ENCODE results near the gene PANK1. TPM values are rescaled to one million over a fixed set of nuclear protein-coding genes. Genes with fewer than 3 reads are reported as not detected.
A peak's percentile ranks its signal among the peaks of the same experiment; 100 is the strongest.

PANK1 gene
- total and polyA plus RNA-seq, 7 experiments from 2014 or later = 0.24 to 5.9 (median 0.95) TPM

GRCh38 chr10:89615112-89615511 lies 29.9 kb downstream of the PANK1 start:
- Histone ChIP-seq H3K27ac (ENCODE audit: low read depth, low read length) (no peak overlapping the region), H3K9me3 (ENCODE audit: control insufficient read depth in 2 of 3, low read length in 3 of 3) (no peaks in the 10 kb centered on the region), H3K27me3 (ENCODE audit: control insufficient read depth in 2 of 2, insufficient read depth in 2 of 2, low read length in 2 of 2) (no peaks in the 10 kb centered on the region), H3K4me1 (ENCODE audit: control insufficient read depth in 2 of 2, insufficient read depth in 2 of 2, low read length in 2 of 2) (peaks cover 5 to 11% of the 10 kb centered on the region in 2 donors), H3K4me3 (ENCODE audit: low read length) (no peak overlapping the region), H3K36me3 (ENCODE audit: control insufficient read depth in 2 of 3, insufficient read depth in 3 of 3, low read length in 3 of 3) (peaks cover 0 to 4% (median 0%) of the 10 kb centered on the region in 3 experiments)
- Mint-ChIP-seq H3K27me3 (no peaks in the 10 kb centered on the region), H3K4me3 (peak overlapping the region in 3 of 10 donors; percentile 3 to 28 (median 27)), H3K36me3 (peaks cover 0 to 15% (median 4%) of the 10 kb centered on the region in 5 donors), H3K27ac (peak overlapping the region in 4 of 9 donors; percentile 9 to 26 (median 18)), H3K9me3 (peaks cover 0 to 17% (median 4%) of the 10 kb centered on the region in 11 donors), H3K4me1 (peaks cover 16 to 30% (median 22%) of the 10 kb centered on the region in 7 donors)
- DNase-seq (peak in 2 of 9 donors; percentile 28 to 32), ATAC-seq (peak; percentile 54)
- ChIA-PET CTCF (interaction anchor here (0.6 kb wide), 2 partner anchors 379 to 736 kb away, joined by 3 read pairs; no protein-coding TSS in a partner anchor), POLR2A (no interaction called here)
- intact Hi-C loops (cut with micrococcal nuclease) = no loop called here

- DNase-seq = no peak
- intact Hi-C loops (cut with micrococcal nuclease) = no loop called here
- Mint-ChIP-seq H3K4me1 (peaks cover 16 to 33% (median 22%) of the 10 kb centered on the region in 7 donors), H3K36me3 (peaks cover 0 to 24% (median 4%) of the 10 kb centered on the region in 5 donors), H3K9me3 (peaks cover 0 to 4% (median 0%) of the 10 kb centered on the region in 11 donors), H3K4me3 (no peak overlapping the region), H3K27me3 (no peaks in the 10 kb centered on the region), H3K27ac (no peak overlapping the region)
- ATAC-seq = no peak
- no peaks in the 10 kb centered on the region for H3K9me3 ChIP-seq (ENCODE audit: control insufficient read depth in 2 of 3, low read length in 3 of 3)
- no peak overlapping the region for H3K27ac ChIP-seq (ENCODE audit: low read depth, low read length)
- CTCF ChIA-PET = no interaction called here
- peaks cover 5 to 11% of the 10 kb centered on the region in 2 donors for H3K4me1 ChIP-seq (ENCODE audit: control insufficient read depth in 2 of 2, insufficient read depth in 2 of 2, low read length in 2 of 2)
- peaks cover 0 to 4% (median 0%) of the 10 kb centered on the region in 3 experiments for H3K36me3 ChIP-seq (ENCODE audit: control insufficient read depth in 2 of 3, insufficient read depth in 3 of 3, low read length in 3 of 3)
- H3K27me3 ChIP-seq (ENCODE audit: control insufficient read depth in 2 of 2, insufficient read depth in 2 of 2, low read length in 2 of 2) = no peaks in the 10 kb centered on the region
- no peak overlapping the region for H3K4me3 ChIP-seq (ENCODE audit: low read length)
- POLR2A ChIA-PET = no interaction called here
Measured at GRCh38 chr10:89613582-89613981, 31.5 kb downstream of the PANK1 start.

- POLR2A ChIA-PET = no interaction called here
- Mint-ChIP-seq H3K27me3 (no peaks in the 10 kb centered on the region), H3K4me3 (no peak overlapping the region), H3K27ac (no peak overlapping the region), H3K9me3 (no peaks in the 10 kb centered on the region), H3K36me3 (peaks cover 0 to 29% (median 2%) of the 10 kb centered on the region in 5 donors), H3K4me1 (peaks cover 13 to 29% (median 22%) of the 10 kb centered on the region in 7 donors)
- H3K27me3 ChIP-seq (ENCODE audit: control insufficient read depth in 2 of 2, insufficient read depth in 2 of 2, low read length in 2 of 2) = no peaks in the 10 kb centered on the region
- ATAC-seq = no peak
- H3K36me3 ChIP-seq (ENCODE audit: control insufficient read depth in 2 of 3, insufficient read depth in 3 of 3, low read length in 3 of 3) = peaks cover 0 to 4% (median 0%) of the 10 kb centered on the region in 3 experiments
- peaks cover 3 to 11% of the 10 kb centered on the region in 2 donors for H3K4me1 ChIP-seq (ENCODE audit: control insufficient read depth in 2 of 2, insufficient read depth in 2 of 2, low read length in 2 of 2)
- no peak overlapping the region for H3K27ac ChIP-seq (ENCODE audit: low read depth, low read length)
- intact Hi-C loops (cut with micrococcal nuclease) = no loop called here
- CTCF ChIA-PET = no interaction called here
- no peaks in the 10 kb centered on the region for H3K9me3 ChIP-seq (ENCODE audit: control insufficient read depth in 2 of 3, low read length in 3 of 3)
- no peak for DNase-seq
- H3K4me3 ChIP-seq (ENCODE audit: low read length) = no peak overlapping the region
Measured at GRCh38 chr10:89611282-89611681, 33.8 kb downstream of the PANK1 start.

- Histone ChIP-seq H3K9me3 (ENCODE audit: control insufficient read depth in 2 of 3, low read length in 3 of 3) (no peaks in the 10 kb centered on the region), H3K27me3 (ENCODE audit: control insufficient read depth in 2 of 2, insufficient read depth in 2 of 2, low read length in 2 of 2) (no peaks in the 10 kb centered on the region), H3K27ac (ENCODE audit: low read depth, low read length) (no peak overlapping the region), H3K4me1 (ENCODE audit: control insufficient read depth in 2 of 2, insufficient read depth in 2 of 2, low read length in 2 of 2) (peaks cover 0 to 6% of the 10 kb centered on the region in 2 donors), H3K36me3 (ENCODE audit: control insufficient read depth in 2 of 3, insufficient read depth in 3 of 3, low read length in 3 of 3) (peaks cover 0 to 4% (median 0%) of the 10 kb centered on the region in 3 experiments), H3K4me3 (ENCODE audit: low read length) (no peak overlapping the region)
- Mint-ChIP-seq H3K27ac (no peak overlapping the region), H3K36me3 (peaks cover 0 to 29% (median 5%) of the 10 kb centered on the region in 5 donors), H3K4me1 (peaks cover 5 to 17% (median 9%) of the 10 kb centered on the region in 7 donors), H3K9me3 (no peaks in the 10 kb centered on the region), H3K27me3 (no peaks in the 10 kb centered on the region), H3K4me3 (no peak overlapping the region)
- ChIA-PET POLR2A (no interaction called here), CTCF (no interaction called here)
- no peak for ATAC-seq
- intact Hi-C loops (cut with micrococcal nuclease) = no loop called here
- DNase-seq = no peak
Measured at GRCh38 chr10:89609833-89610346, 35.2 kb downstream of the PANK1 start.

GRCh38 chr10:89604200-89604599 lies 40.8 kb downstream of the PANK1 start:
- no peaks in the 10 kb centered on the region for H3K27me3 Mint-ChIP-seq
- H3K4me1 ChIP-seq (ENCODE audit: control insufficient read depth in 2 of 2, insufficient read depth in 2 of 2, low read length in 2 of 2) = no peaks in the 10 kb centered on the region
- DNase-seq (no peak), ATAC-seq (no peak)
- H3K36me3 Mint-ChIP-seq = peaks cover 0 to 10% (median 5%) of the 10 kb centered on the region in 5 donors
- H3K4me1 Mint-ChIP-seq = no peaks in the 10 kb centered on the region
- no peak overlapping the region for H3K27ac Mint-ChIP-seq
- no peak overlapping the region for H3K4me3 ChIP-seq (ENCODE audit: low read length)
- no peak overlapping the region for H3K4me3 Mint-ChIP-seq
- H3K27me3 ChIP-seq (ENCODE audit: control insufficient read depth in 2 of 2, insufficient read depth in 2 of 2, low read length in 2 of 2) = no peaks in the 10 kb centered on the region
- H3K9me3 Mint-ChIP-seq = no peaks in the 10 kb centered on the region
- H3K27ac ChIP-seq (ENCODE audit: low read depth, low read length) = no peak overlapping the region
- intact Hi-C loops (cut with micrococcal nuclease) = no loop called here
- ChIA-PET POLR2A (no interaction called here), CTCF (no interaction called here)
- H3K9me3 ChIP-seq (ENCODE audit: control insufficient read depth in 2 of 3, low read length in 3 of 3) = no peaks in the 10 kb centered on the region
- H3K36me3 ChIP-seq (ENCODE audit: control insufficient read depth in 2 of 3, insufficient read depth in 3 of 3, low read length in 3 of 3) = no peaks in the 10 kb centered on the region

- Mint-ChIP-seq H3K27ac (no peak overlapping the region), H3K27me3 (no peaks in the 10 kb centered on the region), H3K9me3 (no peaks in the 10 kb centered on the region), H3K4me1 (no peaks in the 10 kb centered on the region), H3K36me3 (peaks cover 0 to 12% (median 9%) of the 10 kb centered on the region in 5 donors), H3K4me3 (no peak overlapping the region)
- H3K4me3 ChIP-seq (ENCODE audit: low read length) = no peak overlapping the region
- no peak overlapping the region for H3K27ac ChIP-seq (ENCODE audit: low read depth, low read length)
- intact Hi-C loops (cut with micrococcal nuclease) = no loop called here
- H3K27me3 ChIP-seq (ENCODE audit: control insufficient read depth in 2 of 2, insufficient read depth in 2 of 2, low read length in 2 of 2) = no peaks in the 10 kb centered on the region
- no peak for ATAC-seq
- no peaks in the 10 kb centered on the region for H3K36me3 ChIP-seq (ENCODE audit: control insufficient read depth in 2 of 3, insufficient read depth in 3 of 3, low read length in 3 of 3)
- no peaks in the 10 kb centered on the region for H3K4me1 ChIP-seq (ENCODE audit: control insufficient read depth in 2 of 2, insufficient read depth in 2 of 2, low read length in 2 of 2)
- POLR2A ChIA-PET = no interaction called here
- no peaks in the 10 kb centered on the region for H3K9me3 ChIP-seq (ENCODE audit: control insufficient read depth in 2 of 3, low read length in 3 of 3)
- no peak for DNase-seq
- CTCF ChIA-PET = interaction anchor here (0.6 kb wide), 1 partner anchor 1277 kb away, joined by 4 read pairs; no protein-coding TSS in a partner anchor
Measured at GRCh38 chr10:89602919-89603318, 42.1 kb downstream of the PANK1 start.

DNA sequence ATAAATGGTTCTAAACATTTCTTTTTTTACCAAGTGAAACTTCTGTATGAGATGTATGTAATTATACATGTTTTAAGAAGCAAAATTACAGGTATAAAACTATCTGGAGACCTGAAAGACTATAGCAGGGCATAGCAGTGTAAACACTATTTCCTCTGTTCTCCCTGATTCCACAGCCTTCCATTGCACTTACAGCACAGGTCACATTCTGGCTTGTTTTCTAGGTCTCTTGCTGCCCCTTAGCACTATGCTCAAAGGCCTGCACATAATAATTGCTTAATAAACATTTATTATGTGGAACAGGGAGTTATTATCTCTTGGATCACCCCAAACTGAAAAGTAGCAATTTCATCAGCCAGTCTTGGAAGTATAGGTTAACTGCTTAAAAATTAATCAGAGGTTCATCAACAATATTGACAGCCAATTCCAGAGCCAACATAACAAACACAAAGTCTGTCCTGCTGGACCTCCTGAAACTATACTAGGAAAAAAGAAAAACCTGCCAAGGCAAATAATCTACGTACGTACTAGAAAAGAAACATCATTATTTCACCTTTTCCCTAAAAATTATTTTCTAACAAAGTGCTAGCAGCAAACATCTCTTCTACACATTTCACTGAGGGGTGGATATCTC lies 43.2 kb downstream of the PANK1 start:
- POLR2A ChIA-PET = no interaction called here
- no peak overlapping the region for H3K27ac Mint-ChIP-seq
- Histone ChIP-seq H3K36me3 (ENCODE audit: control insufficient read depth in 2 of 3, insufficient read depth in 3 of 3, low read length in 3 of 3) (no peaks in the 10 kb centered on the region), H3K4me1 (ENCODE audit: control insufficient read depth in 2 of 2, insufficient read depth in 2 of 2, low read length in 2 of 2) (no peaks in the 10 kb centered on the region), H3K27ac (ENCODE audit: low read depth, low read length) (no peak overlapping the region), H3K4me3 (ENCODE audit: low read length) (no peak overlapping the region), H3K27me3 (ENCODE audit: control insufficient read depth in 2 of 2, insufficient read depth in 2 of 2, low read length in 2 of 2) (no peaks in the 10 kb centered on the region), H3K9me3 (ENCODE audit: control insufficient read depth in 2 of 3, low read length in 3 of 3) (no peaks in the 10 kb centered on the region)
- no peak overlapping the region for H3K4me3 Mint-ChIP-seq
- no peaks in the 10 kb centered on the region for H3K9me3 Mint-ChIP-seq
- H3K36me3 Mint-ChIP-seq = peaks cover 0 to 9% (median 9%) of the 10 kb centered on the region in 5 donors
- no peak for DNase-seq
- no peak for ATAC-seq
- intact Hi-C loops (cut with micrococcal nuclease) = no loop called here
- CTCF ChIA-PET = no interaction called here
- no peaks in the 10 kb centered on the region for H3K27me3 Mint-ChIP-seq
- H3K4me1 Mint-ChIP-seq = no peaks in the 10 kb centered on the region

Data from naive thymus-derived CD4-positive, alpha-beta T cell (primary cell).